ENCODE results near the gene JPT2.
A peak's percentile ranks its signal among the peaks of the same experiment; 100 is the strongest.

JPT2 gene

GRCh38 chr16:1654505-1655268 lies 23.4 kb upstream of the JPT2 start:
- no peak for DNase-seq

GRCh38 chr16:1655269-1655807 lies 22.7 kb upstream of the JPT2 start:
- DNase-seq = no peak

- no peak for DNase-seq
Measured at GRCh38 chr16:1655909-1656807, 21.9 kb upstream of the JPT2 start.

- DNase-seq = no peak
Measured at GRCh38 chr16:1656808-1657617, 21.1 kb upstream of the JPT2 start.

- DNase-seq = no peak
Measured at GRCh38 chr16:1657841-1658240, 20.2 kb upstream of the JPT2 start.

- DNase-seq = no peak
Measured at GRCh38 chr16:1659031-1659430, 19.0 kb upstream of the JPT2 start.

- DNase-seq = no peak
Measured at GRCh38 chr16:1661826-1662225, 16.3 kb upstream of the JPT2 start.

GRCh38 chr16:1662543-1662942 lies 15.5 kb upstream of the JPT2 start:
- DNase-seq = no peak

- no peak for DNase-seq
Measured at GRCh38 chr16:1665829-1666228, 12.2 kb upstream of the JPT2 start.

GRCh38 chr16:1666316-1666715 lies 11.8 kb upstream of the JPT2 start:
- no peak for DNase-seq

GRCh38 chr16:1667271-1667670 lies 10.8 kb upstream of the JPT2 start:
- DNase-seq = no peak

GRCh38 chr16:1667916-1668315 lies 10.2 kb upstream of the JPT2 start:
- no peak for DNase-seq

- DNase-seq = no peak
Measured at GRCh38 chr16:1668612-1669319, 9.3 kb upstream of the JPT2 start.

- DNase-seq = no peak
Measured at GRCh38 chr16:1669698-1670097, 8.4 kb upstream of the JPT2 start.

- no peak for DNase-seq
Measured at GRCh38 chr16:1670371-1670770, 7.7 kb upstream of the JPT2 start.

GRCh38 chr16:1670866-1671265 lies 7.2 kb upstream of the JPT2 start:
- no peak for DNase-seq

- no peak for DNase-seq
Measured at GRCh38 chr16:1673424-1674151, 4.5 kb upstream of the JPT2 start.

GRCh38 chr16:1674306-1674705 lies 3.8 kb upstream of the JPT2 start:
- DNase-seq = no peak

- no peak for DNase-seq
Measured at GRCh38 chr16:1674751-1675664, 3.1 kb upstream of the JPT2 start.

GRCh38 chr16:1676661-1677060 lies 1.4 kb upstream of the JPT2 start:
- no peak for DNase-seq

- peak; percentile 13 for DNase-seq
Measured at GRCh38 chr16:1677339-1677738, 740 bp upstream of the JPT2 start.

All from DMS79 treated with DMSO at 0.1 percent for 48 hours (cell line).